ENCODE results near the gene MUCL1.

The MUCL1 gene

DNA sequence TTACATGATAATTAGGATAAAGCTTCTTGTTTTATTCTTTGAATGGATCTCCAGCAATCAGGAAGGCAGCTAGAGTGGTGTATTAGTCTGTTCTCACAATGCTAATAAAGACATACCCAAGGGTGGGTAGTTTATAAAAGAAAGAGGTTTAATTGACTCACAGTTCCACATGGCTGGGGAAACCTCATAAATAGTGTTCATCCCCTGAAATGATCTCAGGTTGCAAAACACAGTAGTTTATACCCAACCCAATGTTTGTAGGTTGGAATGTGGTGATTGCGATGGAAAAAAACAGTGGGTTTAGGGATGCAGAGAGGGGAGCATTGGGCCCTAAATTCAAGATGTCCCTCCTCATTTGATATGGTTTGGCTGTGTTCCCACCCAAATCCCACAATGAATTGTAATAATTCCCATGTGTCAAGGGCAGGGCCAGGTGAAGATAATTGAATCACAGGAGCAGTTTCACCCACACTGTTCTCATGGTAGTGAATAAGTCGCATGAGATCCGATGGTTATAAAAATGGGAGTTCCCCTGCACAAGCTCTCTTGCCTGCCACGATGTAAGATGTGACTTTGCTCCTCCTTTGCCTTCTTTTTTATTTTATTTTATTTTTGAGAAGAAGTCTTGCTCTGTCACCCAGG, 11.5 kb downstream of the MUCL1 start:
- Histone ChIP-seq H3K4me1 (ENCODE audit: low read depth, poor library complexity, severe bottlenecking) (no peaks in the 10 kb centered on the region), H3K4me2 (no peak overlapping the region), H3K79me2 (ENCODE audit: insufficient read depth, low read depth) (no peaks in the 10 kb centered on the region), H3K27me3 (ENCODE audit: insufficient read depth, low read depth) (no peaks in the 10 kb centered on the region), H4K20me1 (ENCODE audit: insufficient read depth) (no peaks in the 10 kb centered on the region), H3K36me3 (ENCODE audit: insufficient read depth) (no peaks in the 10 kb centered on the region), H3K9ac (no peak overlapping the region), H3K4me3 (IDR thresholded peaks at IDR 0.05; ENCODE audit: insufficient read depth, low read depth, low read length) (no peak overlapping the region), H2AFZ (ENCODE audit: low read depth) (no peak overlapping the region), H3K27ac (no peak overlapping the region)
- TF ChIP-seq, protein P1, sequence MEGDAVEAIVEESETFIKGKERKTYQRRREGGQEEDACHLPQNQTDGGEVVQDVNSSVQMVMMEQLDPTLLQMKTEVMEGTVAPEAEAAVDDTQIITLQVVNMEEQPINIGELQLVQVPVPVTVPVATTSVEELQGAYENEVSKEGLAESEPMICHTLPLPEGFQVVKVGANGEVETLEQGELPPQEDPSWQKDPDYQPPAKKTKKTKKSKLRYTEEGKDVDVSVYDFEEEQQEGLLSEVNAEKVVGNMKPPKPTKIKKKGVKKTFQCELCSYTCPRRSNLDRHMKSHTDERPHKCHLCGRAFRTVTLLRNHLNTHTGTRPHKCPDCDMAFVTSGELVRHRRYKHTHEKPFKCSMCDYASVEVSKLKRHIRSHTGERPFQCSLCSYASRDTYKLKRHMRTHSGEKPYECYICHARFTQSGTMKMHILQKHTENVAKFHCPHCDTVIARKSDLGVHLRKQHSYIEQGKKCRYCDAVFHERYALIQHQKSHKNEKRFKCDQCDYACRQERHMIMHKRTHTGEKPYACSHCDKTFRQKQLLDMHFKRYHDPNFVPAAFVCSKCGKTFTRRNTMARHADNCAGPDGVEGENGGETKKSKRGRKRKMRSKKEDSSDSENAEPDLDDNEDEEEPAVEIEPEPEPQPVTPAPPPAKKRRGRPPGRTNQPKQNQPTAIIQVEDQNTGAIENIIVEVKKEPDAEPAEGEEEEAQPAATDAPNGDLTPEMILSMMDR (conservative IDR thresholded peaks at IDR 0.05; ENCODE audit: low read depth, low read length) = no peak

DNA sequence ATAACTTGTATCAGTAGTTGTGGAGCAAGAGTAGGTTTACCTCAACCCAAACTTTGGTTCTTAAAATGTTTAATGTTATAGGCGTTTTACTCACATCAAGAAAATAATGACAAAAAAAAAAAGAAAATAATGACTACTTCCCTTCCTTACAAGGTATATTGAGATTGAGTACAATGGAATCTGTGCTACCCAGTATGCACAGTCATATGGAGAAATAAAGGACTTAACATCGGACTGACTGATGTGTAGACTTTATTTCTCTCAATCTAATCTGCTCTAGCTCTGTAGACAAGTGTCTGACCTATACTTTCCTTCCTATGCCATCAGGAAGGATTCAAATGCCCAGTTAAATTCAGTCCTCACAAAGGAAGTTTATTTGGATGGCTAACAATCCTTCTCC, 14.4 kb downstream of the MUCL1 start:
- Histone ChIP-seq H3K79me2 (ENCODE audit: insufficient read depth, low read depth) (no peaks in the 10 kb centered on the region), H3K4me3 (IDR thresholded peaks at IDR 0.05; ENCODE audit: insufficient read depth, low read depth, low read length) (no peak overlapping the region), H4K20me1 (ENCODE audit: insufficient read depth) (no peaks in the 10 kb centered on the region), H3K36me3 (ENCODE audit: insufficient read depth) (no peaks in the 10 kb centered on the region), H3K4me1 (ENCODE audit: low read depth, poor library complexity, severe bottlenecking) (no peaks in the 10 kb centered on the region), H2AFZ (ENCODE audit: low read depth) (no peak overlapping the region), H3K9ac (no peak overlapping the region), H3K27ac (no peak overlapping the region), H3K27me3 (ENCODE audit: insufficient read depth, low read depth) (no peaks in the 10 kb centered on the region), H3K4me2 (no peak overlapping the region)
- TF ChIP-seq, protein P1 (conservative IDR thresholded peaks at IDR 0.05; ENCODE audit: low read depth, low read length) = no peak

DNA sequence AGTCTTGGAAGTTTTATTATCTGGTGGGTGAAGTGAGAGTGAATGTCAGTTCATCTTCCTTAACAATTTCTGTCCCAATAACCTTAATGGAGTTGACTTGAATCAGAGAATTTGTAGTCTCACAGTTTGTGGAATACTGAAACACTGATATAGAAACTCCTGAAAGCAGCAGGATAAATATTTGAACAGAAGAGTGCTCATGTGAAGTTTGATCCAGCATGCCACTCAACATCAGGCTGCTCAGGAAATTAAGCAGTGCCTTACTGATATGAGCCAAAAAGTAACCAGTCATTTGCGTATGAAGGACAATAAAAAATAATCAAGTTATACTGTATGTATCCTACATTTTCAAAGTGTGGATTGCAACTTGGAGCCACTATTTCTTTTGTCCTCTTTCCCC, 15.7 kb downstream of the MUCL1 start:
- H3K9ac ChIP-seq = no peak overlapping the region
- TF ChIP-seq, protein P1 (conservative IDR thresholded peaks at IDR 0.05; ENCODE audit: low read depth, low read length) = no peak

DNA sequence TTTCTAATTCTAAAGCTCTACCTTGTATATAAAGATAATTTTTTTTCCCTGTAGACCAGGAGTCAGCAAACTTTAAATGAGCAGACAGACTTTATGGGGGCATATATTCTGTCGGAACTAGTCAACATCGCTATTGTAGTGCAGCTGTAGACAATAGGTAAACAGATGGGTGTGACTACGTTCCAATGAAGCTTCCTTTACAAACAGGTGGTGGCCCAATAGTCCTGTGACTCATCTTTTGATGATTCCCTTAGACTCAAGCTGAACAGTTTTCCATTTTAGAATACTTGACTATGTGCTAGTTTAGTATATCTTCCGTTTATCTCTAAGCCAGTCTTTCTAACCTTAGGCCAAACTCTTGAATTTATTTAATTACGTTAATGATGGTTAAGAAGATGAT, 16.3 kb downstream of the MUCL1 start:
- TF ChIP-seq, protein P1 (conservative IDR thresholded peaks at IDR 0.05; ENCODE audit: low read depth, low read length) = no peak
- Histone ChIP-seq H3K4me1 (ENCODE audit: low read depth, poor library complexity, severe bottlenecking) (no peaks in the 10 kb centered on the region), H3K9ac (no peak overlapping the region), H3K4me2 (no peak overlapping the region), H3K36me3 (ENCODE audit: insufficient read depth) (no peaks in the 10 kb centered on the region), H4K20me1 (ENCODE audit: insufficient read depth) (no peaks in the 10 kb centered on the region), H3K79me2 (ENCODE audit: insufficient read depth, low read depth) (no peaks in the 10 kb centered on the region), H2AFZ (ENCODE audit: low read depth) (no peak overlapping the region), H3K27ac (no peak overlapping the region), H3K4me3 (IDR thresholded peaks at IDR 0.05; ENCODE audit: insufficient read depth, low read depth, low read length) (no peak overlapping the region), H3K27me3 (ENCODE audit: insufficient read depth, low read depth) (no peaks in the 10 kb centered on the region)

More for the DNA sequence above, 15.7 kb downstream of the MUCL1 start:
- H3K4me1 ChIP-seq (ENCODE audit: low read depth, poor library complexity, severe bottlenecking) = no peaks in the 10 kb centered on the region
- no peak overlapping the region for H3K4me3 ChIP-seq (IDR thresholded peaks at IDR 0.05; ENCODE audit: insufficient read depth, low read depth, low read length)
- H3K27ac ChIP-seq = no peak overlapping the region
- no peaks in the 10 kb centered on the region for H3K27me3 ChIP-seq (ENCODE audit: insufficient read depth, low read depth)
- no peaks in the 10 kb centered on the region for H4K20me1 ChIP-seq (ENCODE audit: insufficient read depth)
- H2AFZ ChIP-seq (ENCODE audit: low read depth) = no peak overlapping the region
- no peaks in the 10 kb centered on the region for H3K36me3 ChIP-seq (ENCODE audit: insufficient read depth)
- no peak overlapping the region for H3K4me2 ChIP-seq
- H3K79me2 ChIP-seq (ENCODE audit: insufficient read depth, low read depth) = no peaks in the 10 kb centered on the region

Measured in KMS-11 (cell line).